Epithelial cell of esophagus (primary cell): Measurements from ENCODE around the gene FAM234B.

Source experiments
- DNase-seq: peaks from one replicate; pipeline ENCODE4 v3.0.0; 2010; ENCODE audit warnings: low read depth
- H3K4me3 ChIP-seq: 2 replicates; pipeline ENCODE4 v1.5.1; 2011; ENCODE audit warnings: mild to moderate bottlenecking, low read length, control low read depth
- CTCF ChIP-seq: IDR thresholded peaks from 2 replicates; pipeline ENCODE4 v1.5.1; 2011; ENCODE audit warnings: low read depth, mild to moderate bottlenecking, low read length, control low read depth, inconsistent platforms; ENCODE audit not compliant: insufficient read depth; ENCODE audit errors: missing control alignments

The FAM234B gene

DNA sequence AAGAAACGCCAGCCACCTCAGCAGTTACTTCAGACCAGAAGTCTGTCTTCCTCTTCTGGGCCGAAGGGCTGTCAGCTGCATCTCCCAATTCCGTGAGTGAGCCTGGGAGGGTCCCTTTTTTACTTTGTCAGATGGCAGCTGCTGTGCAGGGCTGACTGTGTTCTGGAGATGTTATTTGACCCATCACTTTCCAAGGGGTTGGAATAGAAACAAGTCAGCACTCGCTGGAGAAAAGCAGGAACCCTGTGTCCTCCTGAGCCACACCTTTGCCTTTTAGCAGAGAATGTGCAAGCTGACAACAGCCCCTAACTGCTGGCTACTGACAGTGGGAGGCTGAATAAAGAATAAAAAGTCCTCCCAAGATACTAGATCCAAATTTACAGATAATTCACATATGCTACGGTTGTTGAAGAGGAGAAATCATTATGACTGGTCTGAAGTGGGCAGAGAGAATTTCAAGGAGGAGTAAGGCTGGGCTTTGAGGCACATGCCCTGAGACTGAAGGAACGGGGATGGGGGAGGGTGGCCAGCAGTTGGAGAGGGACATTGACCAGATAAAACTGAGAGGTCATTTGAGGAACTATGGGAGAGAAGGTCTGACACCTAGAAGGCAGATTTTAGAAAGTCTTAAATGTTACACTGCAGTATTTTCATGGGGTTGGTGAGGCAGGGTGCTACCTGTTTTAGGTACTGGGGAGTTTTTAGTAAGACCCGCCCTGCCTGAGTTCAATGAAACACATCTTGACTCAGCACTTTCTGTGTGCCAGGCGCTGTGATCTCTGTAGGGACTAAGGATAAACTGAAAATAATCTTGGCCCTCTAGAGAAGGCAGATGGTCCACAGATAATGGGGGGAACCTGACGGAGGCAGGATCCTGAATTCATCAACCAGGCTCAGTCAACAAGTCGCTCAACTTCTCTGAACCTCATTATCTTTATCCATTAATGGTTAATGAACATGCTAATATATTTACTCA, 27.4 kb downstream of the FAM234B start:
- no peak for TF ChIP-seq CTCF
- DNase-seq = peak; percentile 68

GRCh38 chr12:13073173-13073572, 29.0 kb downstream of the FAM234B start:
- H3K4me3 ChIP-seq = no peak overlapping the region
- DNase-seq = no peak
- no peak for TF ChIP-seq CTCF

More for the DNA sequence above, 27.4 kb downstream of the FAM234B start:
- no peak overlapping the region for H3K4me3 ChIP-seq

DNA sequence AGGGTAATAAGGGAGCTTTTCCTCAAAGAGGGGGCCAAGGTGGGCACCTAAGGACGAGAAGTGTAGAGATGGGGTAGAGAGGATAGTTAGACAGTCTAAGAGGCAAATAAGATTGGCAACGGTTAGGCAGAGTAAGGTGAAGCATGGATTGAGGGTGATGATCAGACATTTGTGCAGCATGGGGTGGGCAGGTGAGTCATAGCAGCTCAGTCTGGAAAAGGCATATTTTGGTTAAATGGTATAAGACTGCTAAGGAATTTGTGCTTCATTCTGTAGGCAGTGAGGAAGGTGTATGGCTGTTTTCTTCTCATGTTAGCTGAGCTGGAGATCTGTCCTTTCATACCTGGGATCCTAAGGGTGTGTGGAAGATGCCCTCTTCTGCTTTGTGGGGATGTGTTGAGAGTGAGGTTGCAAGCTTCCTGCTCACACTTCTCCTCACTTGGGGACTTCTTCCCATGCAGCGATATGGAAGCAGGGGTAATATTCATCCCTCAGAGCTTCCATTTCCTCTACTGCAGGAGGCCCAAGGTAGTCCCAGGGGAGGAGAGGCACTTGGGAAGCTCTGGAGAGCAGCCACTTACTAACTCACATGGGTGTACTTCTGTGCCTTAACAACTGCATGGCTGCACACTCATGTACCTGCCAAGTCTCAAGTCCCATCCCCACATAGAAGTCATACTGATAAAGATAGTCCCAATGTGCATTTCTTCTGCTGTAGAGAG, 30.4 kb downstream of the FAM234B start:
- no peak for TF ChIP-seq CTCF
- peak; percentile 25 for DNase-seq
- H3K4me3 ChIP-seq = no peak overlapping the region

- DNase-seq = no peak
- no peak for TF ChIP-seq CTCF
- H3K4me3 ChIP-seq = no peak overlapping the region
These were observed 30.9 kb downstream of the FAM234B start for GRCh38 chr12:13075118-13075480.

- no peak for DNase-seq
- no peak overlapping the region for H3K4me3 ChIP-seq
- no peak for TF ChIP-seq CTCF
These were observed 31.8 kb downstream of the FAM234B start for GRCh38 chr12:13075786-13076570.

GRCh38 chr12:13079440-13079906, 35.3 kb downstream of the FAM234B start:
- DNase-seq = no peak
- no peak overlapping the region for H3K4me3 ChIP-seq
- TF ChIP-seq CTCF = no peak
